SH-SY5Y (cell line): ENCODE data around the gene TAS2R43.

ENCODE experiments used
- GATA2 ChIP-seq: IDR thresholded peaks from 2 replicates; pipeline ENCODE4 v1.6.1; 2011; ENCODE audit warnings: mild to moderate bottlenecking, low read depth, low read length
- GATA3 ChIP-seq: IDR thresholded peaks from 2 replicates; pipeline ENCODE4 v1.6.1; 2011; ENCODE audit warnings: low read depth, mild to moderate bottlenecking, low read length, moderate library complexity

GRCh38 chr12:11085419-11085818 is 6.7 kb downstream of the TAS2R43 start:
- TF ChIP-seq GATA2 (no peak), GATA3 (no peak)
